Heart left ventricle (tissue), 16 donors: ENCODE data around the gene BICD1. TPM values are rescaled to one million over a fixed set of nuclear protein-coding genes. Genes with fewer than 3 reads are reported as not detected.

Experiments used
- ATAC-seq, 4 donors: fragments of 200-7000 bp; cut with Tn5 transposase; one replicate each; pipeline ENCODE4 v1.9.1; 2020 to 2022; ENCODE audit warnings: moderate library complexity in 4 of 4, mild to moderate bottlenecking in 3 of 4, moderate number of reproducible peaks in 1 of 4
- DNase-seq, 5 donors: peaks; one replicate each; pipeline ENCODE4 v3.0.0-alpha.2; 2020
- H3K27ac ChIP-seq, 12 donors: fragments of 200-600 bp; sonication (generic) in 4 of 12; one replicate each; pipeline versions ENCODE4 v1.5.0 to v1.8.0; 2016 to 2022; ENCODE audit warnings: mild to moderate bottlenecking in 2 of 12
- H3K27me3 ChIP-seq, 9 donors: fragments of 200-600 bp; sonication (generic) in 2 of 9; one replicate each; pipeline versions ENCODE4 v1.5.1 to v1.8.0; 2016 to 2022; ENCODE audit warnings: mild to moderate bottlenecking in 3 of 9
- H3K36me3 ChIP-seq, 9 donors: fragments of 200-600 bp; sonication (generic) in 2 of 9; one replicate each; pipeline versions ENCODE4 v1.5.0 to v1.8.0; 2018 to 2022; ENCODE audit warnings: mild to moderate bottlenecking in 2 of 9
- H3K4me1 ChIP-seq, 12 donors: fragments of 200-600 bp; sonication (generic) in 4 of 12; one replicate each; pipeline versions ENCODE4 v1.5.0 to v1.8.0; 2016 to 2022; ENCODE audit warnings: mild to moderate bottlenecking in 3 of 12
- H3K4me3 ChIP-seq, 12 donors: fragments of 200-600 bp; sonication (generic) in 4 of 12; one replicate each; pipeline versions ENCODE4 v1.5.0 to v1.8.0; 2017 to 2022; ENCODE audit warnings: mild to moderate bottlenecking in 9 of 12, moderate library complexity in 4 of 12
- H3K9me3 ChIP-seq, 12 donors: fragments of 200-600 bp; sonication (generic) in 4 of 12; one replicate each; pipeline versions ENCODE4 v1.5.0 to v1.8.0; 2016 to 2022; ENCODE audit warnings: mild to moderate bottlenecking in 1 of 12
- POLR2A ChIP-seq, 2 donors: fragments of 450-650 bp; IDR thresholded peaks; one replicate each; pipeline ENCODE4 v1.6.1; 2017; ENCODE audit warnings: antibody characterized with exemption in 2 of 2, mild to moderate bottlenecking in 2 of 2, moderate library complexity in 2 of 2
- WGBS, 4 donors: extraction: QIAGEN DNeasy Blood & Tissue Kit in 2 of 4; methylation state at CpG; one replicate each; pipeline versions ENCODE4 v1.1.5 to v1.1.7; 2013 to 2018; 5-methylcytosine and 5-hydroxymethylcytosine counted together
- intact Hi-C, 10 donors: fragments of 100-400 bp; cut with DNase I; formaldehyde crosslinking; loops; one replicate each; pipeline versions ENCODE4 v1.11.1 to v1.14.2; 2022
- long read RNA-seq, 3 donors: library from polyadenylated mRNA; unstranded; transcript quantifications; one replicate each; pipeline ENCODE4 v2.0.0, GENCODE V29; 2020 to 2021
- polyA plus RNA-seq, 2 donors: library from polyadenylated mRNA; stranded (reverse); fragments of 200-250 nt; gene quantifications; one replicate each; pipeline ENCODE4 v1.2.3, GENCODE V29; 2013
- total RNA-seq, 9 donors: library from RNA; depleted of rRNA in 2 of 9; stranded (reverse); fragments of >200 nt in 2 of 9; fragmentation: NEBNext Ultra II Directional in 3 of 9; extraction: Animal tissue kit (Norgen Biotek cat#: 25700) in 3 of 9; gene quantifications; one replicate each; pipeline versions ENCODE4 v1.1.0 to v1.2.4, GENCODE V29; 2016 to 2023
- TF ChIP-seq, protein P1 (sequence below), 12 donors: fragments of 200-600 bp; sonication (generic) in 4 of 12; IDR thresholded peaks; one replicate each; pipeline versions ENCODE4 v1.5.0 to v1.8.0; 2018 to 2022; ENCODE audit warnings: antibody characterized with exemption in 12 of 12, mild to moderate bottlenecking in 5 of 12
- donor health status: ischemic (EF 13 %, LVEDD 7.1; RV severe dilation, severe dysfunction).
- donor health status: healthy with polysubstance abuse.
- donor health status: DM: no; HTN: yes; CAD: no.
- donor health status: DM: no; HTN: no; CAD: no.
- donor health status: ischemic (EF 25% LVEDD 6.9; RV normal size, moderate dysfunction).
- donor health status: ischemic (EF 25% LVEDD 5.7; RV mildly dilated, moderate dysfunction).
- donor health status: healthy.
- donor health status: DM: yes; HTN: yes; CAD: no.
- donor health status: ischemic (EF 35%, LVEDD 5.7; RV mildly dilated, moderate dysfunction).
- donor health status: nonischemic (EF 11% LVEDD 7.7; RV severe dilation, severe dysfunction).
- donor health status: DM: yes; HTN: yes; CAD: no.
- donor health status: PGD.
- donor health status: ischemic (EF 29% LVEDD 5.4; RV normal size, mild dysfunction).
- donor health status: nonischemic (EF 23%, LVEDD 6.1; RV moderate dilation, normal function).

The BICD1 gene
- total RNA-seq = 10 to 100 TPM in 4 of 9 donors, 1 to 10 TPM in 5; 2.1 to 16.3 (median 8.9) TPM
- polyA plus RNA-seq = 1 to 10 TPM; 3.8 to 5.7 TPM
- long read RNA-seq, donor 1, full-length matches to known transcripts = 2 of 6 reads
- long read RNA-seq, donor 1, partial matches to known transcripts = 2 of 6 reads
- long read RNA-seq, donor 1, other reads (novel, unspliced or antisense) = 2 of 6 reads
- long read RNA-seq, donor 2, full-length matches to known transcripts = 3 of 10 reads
- long read RNA-seq, donor 2, partial matches to known transcripts = 5 of 10 reads
- long read RNA-seq, donor 2, other reads (novel, unspliced or antisense) = 2 of 10 reads
- long read RNA-seq, donor 3, full-length matches to known transcripts = 4 of 12 reads
- long read RNA-seq, donor 3, partial matches to known transcripts = 5 of 12 reads
- long read RNA-seq, donor 3, other reads (novel, unspliced or antisense) = 3 of 12 reads

GRCh38 chr12:32106517-32107358, at the start of gene BICD1:
Gene BICD1, plus strand, starts transcription at chr12:32106847. Its CDS starts 485 bp downstream, at chr12:32107332.
- ATAC-seq = peak; percentile 88 to 98 (median 98)
- intact Hi-C loops = loop anchor here in 4 of 10 donors (2.0 to 5.0 kb wide), 5 partner anchors 44 to 566 kb away; partner anchors contain the start of genes ETFBKMT (in 1 of the 4) and RESF1 (in 1 of the 4)
- Histone ChIP-seq H3K27me3 (no peaks in the 10 kb centered on the region), H3K9me3 (no peaks in the 10 kb centered on the region), H3K4me1 (peaks cover 0 to 50% (median 27%) of the 10 kb centered on the region in 12 donors), H3K36me3 (no peaks in the 10 kb centered on the region), H3K27ac (peak within 1 kb of the TSS; percentile 63 to 96 (median 86)), H3K4me3 (peak within 1 kb of the TSS; percentile 68 to 98 (median 89))
- peak; percentile 93 to 95 (median 93) for DNase-seq
- WGBS, 4 donors = 0 to 1% (median 0%) methylated on average over 50 to 96 of the region's 96 CpGs
- TF ChIP-seq, protein P1, sequence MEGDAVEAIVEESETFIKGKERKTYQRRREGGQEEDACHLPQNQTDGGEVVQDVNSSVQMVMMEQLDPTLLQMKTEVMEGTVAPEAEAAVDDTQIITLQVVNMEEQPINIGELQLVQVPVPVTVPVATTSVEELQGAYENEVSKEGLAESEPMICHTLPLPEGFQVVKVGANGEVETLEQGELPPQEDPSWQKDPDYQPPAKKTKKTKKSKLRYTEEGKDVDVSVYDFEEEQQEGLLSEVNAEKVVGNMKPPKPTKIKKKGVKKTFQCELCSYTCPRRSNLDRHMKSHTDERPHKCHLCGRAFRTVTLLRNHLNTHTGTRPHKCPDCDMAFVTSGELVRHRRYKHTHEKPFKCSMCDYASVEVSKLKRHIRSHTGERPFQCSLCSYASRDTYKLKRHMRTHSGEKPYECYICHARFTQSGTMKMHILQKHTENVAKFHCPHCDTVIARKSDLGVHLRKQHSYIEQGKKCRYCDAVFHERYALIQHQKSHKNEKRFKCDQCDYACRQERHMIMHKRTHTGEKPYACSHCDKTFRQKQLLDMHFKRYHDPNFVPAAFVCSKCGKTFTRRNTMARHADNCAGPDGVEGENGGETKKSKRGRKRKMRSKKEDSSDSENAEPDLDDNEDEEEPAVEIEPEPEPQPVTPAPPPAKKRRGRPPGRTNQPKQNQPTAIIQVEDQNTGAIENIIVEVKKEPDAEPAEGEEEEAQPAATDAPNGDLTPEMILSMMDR (IDR thresholded peaks at IDR 0.05) = peak in 10 of 12 donors; percentile 13 to 75 (median 49)
- TF ChIP-seq POLR2A (IDR thresholded peaks at IDR 0.05) = peak in 1 of 2 donors; percentile 88

DNA sequence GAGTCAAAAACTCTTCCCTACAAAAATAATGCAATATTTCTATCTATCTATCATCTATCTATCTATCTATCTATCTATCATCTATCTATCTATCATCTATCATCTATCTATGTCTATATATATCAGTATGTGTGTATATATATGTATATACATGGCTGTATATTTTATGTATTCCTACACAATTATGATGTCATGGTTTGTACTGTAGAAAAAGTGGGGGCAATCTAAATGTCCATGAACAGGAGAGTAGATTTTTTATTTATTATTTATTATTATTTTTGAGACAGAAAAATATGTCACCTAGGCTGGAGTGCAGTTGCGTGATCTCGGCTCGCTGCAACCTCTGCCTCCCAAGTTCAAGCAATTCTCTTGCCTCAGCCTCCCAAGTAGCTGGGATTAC, 45.6 kb upstream of the BICD1 start:
- no peaks in the 10 kb centered on the region for H3K36me3 ChIP-seq
- intact Hi-C loops = loop anchor here in 9 of 10 donors (2.0 to 10.0 kb wide), 12 partner anchors 46 to 409 kb away; partner anchors contain the start of genes ETFBKMT (in 2 of the 9) and BICD1 (in 1 of the 9)
- TF ChIP-seq, protein P1 (IDR thresholded peaks at IDR 0.05) = no peak
- TF ChIP-seq POLR2A (IDR thresholded peaks at IDR 0.05) = no peak
- DNase-seq = no peak
- peaks cover 0 to 4% (median 0%) of the 10 kb centered on the region in 12 donors for H3K4me1 ChIP-seq
- WGBS, 4 donors = 94 to 96% (median 95%) methylated on average over 3 of the region's 3 CpGs
- no peak overlapping the region for H3K27ac ChIP-seq
- H3K27me3 ChIP-seq = no peaks in the 10 kb centered on the region
- no peak overlapping the region for H3K4me3 ChIP-seq
- no peaks in the 10 kb centered on the region for H3K9me3 ChIP-seq
- no peak for ATAC-seq

DNA sequence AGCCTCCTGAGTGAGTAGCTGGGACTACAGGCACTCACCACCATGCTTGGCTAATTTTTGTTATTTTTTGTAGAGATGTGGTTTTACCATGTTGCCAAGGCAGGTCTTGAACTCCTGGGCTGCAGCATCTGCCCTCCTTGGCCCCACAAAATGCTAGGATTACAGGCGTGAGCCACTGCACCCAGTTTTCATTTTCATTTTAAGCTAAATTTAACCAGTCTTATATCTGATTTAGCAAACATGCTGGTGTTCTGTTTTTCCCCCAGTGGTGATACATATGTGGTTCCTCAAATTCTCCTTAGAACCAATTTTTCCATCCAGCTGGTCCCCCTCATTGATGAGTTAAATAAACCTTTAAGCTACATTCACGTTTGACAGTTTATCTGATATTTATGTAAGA, 43.8 kb upstream of the BICD1 start:
- ATAC-seq (no peak), DNase-seq (no peak)
- peaks cover 0 to 4% (median 0%) of the 10 kb centered on the region in 12 donors for H3K4me1 ChIP-seq
- 46 to 61% (median 53%) methylated on average over 2 of the region's 2 CpGs for WGBS, 4 donors
- H3K36me3 ChIP-seq = no peaks in the 10 kb centered on the region
- H3K9me3 ChIP-seq = no peaks in the 10 kb centered on the region
- H3K27me3 ChIP-seq = no peaks in the 10 kb centered on the region
- no peak overlapping the region for H3K4me3 ChIP-seq
- no peak overlapping the region for H3K27ac ChIP-seq
- intact Hi-C loops = loop anchor here in 8 of 10 donors (5.0 to 10.0 kb wide), 10 partner anchors 44 to 411 kb away; partner anchors contain the start of genes ETFBKMT (in 2 of the 8) and BICD1 (in 1 of the 8)
- TF ChIP-seq POLR2A (IDR thresholded peaks at IDR 0.05) = no peak
- TF ChIP-seq, protein P1 (IDR thresholded peaks at IDR 0.05) = no peak
